Measurements from ENCODE around the gene GP9.
"Not testable (repeated sequence)": the region's sequence is repeated elsewhere in the genome, so short reads cannot be mapped to it uniquely, and the experiment has no call there.

GP9 gene

GRCh38 chr3:129050556-129051295 lies 9.9 kb upstream of the GP9 start:
- no peak for DNase-seq (ENCODE audit: low read depth)

- DNase-seq (ENCODE audit: low read depth), result no peak
Measured at GRCh38 chr3:129051871-129052340, 8.7 kb upstream of the GP9 start.

- no peak for DNase-seq (ENCODE audit: low read depth)
Measured at GRCh38 chr3:129052675-129053074, 7.9 kb upstream of the GP9 start.

- no peak for DNase-seq (ENCODE audit: low read depth)
Measured at GRCh38 chr3:129054605-129055104, 5.9 kb upstream of the GP9 start.

- no peak for DNase-seq (ENCODE audit: low read depth)
Measured at GRCh38 chr3:129056451-129057173, 4.0 kb upstream of the GP9 start.

- DNase-seq (ENCODE audit: low read depth), result no peak
Measured at GRCh38 chr3:129057249-129057648, 3.3 kb upstream of the GP9 start.

GRCh38 chr3:129058441-129059200 lies 2.0 kb upstream of the GP9 start:
- DNase-seq (ENCODE audit: low read depth), result no peak

- no peak for DNase-seq (ENCODE audit: low read depth)
Measured at GRCh38 chr3:129059311-129059958, 1.1 kb upstream of the GP9 start.

- DNase-seq (ENCODE audit: low read depth), result no peak
Measured at GRCh38 chr3:129061023-129061887, 676 bp downstream of the GP9 start.

- DNase-seq (ENCODE audit: low read depth), result no peak
Measured at GRCh38 chr3:129061888-129062834, 1.6 kb downstream of the GP9 start.

GRCh38 chr3:129063091-129063640 lies 2.6 kb downstream of the GP9 start:
- DNase-seq (ENCODE audit: low read depth), result no peak

GRCh38 chr3:129063841-129064482 lies 3.4 kb downstream of the GP9 start:
- DNase-seq (ENCODE audit: low read depth), result no peak

- DNase-seq (ENCODE audit: low read depth), result no peak
Measured at GRCh38 chr3:129065016-129065719, 4.6 kb downstream of the GP9 start.

- no peak for DNase-seq (ENCODE audit: low read depth)
Measured at GRCh38 chr3:129065720-129066073, 5.1 kb downstream of the GP9 start.

- DNase-seq (ENCODE audit: low read depth), result not testable (repeated sequence)
Measured at GRCh38 chr3:129067719-129068118, 7.1 kb downstream of the GP9 start.

GRCh38 chr3:129068291-129068886 lies 7.8 kb downstream of the GP9 start:
- DNase-seq (ENCODE audit: low read depth), result no peak

GRCh38 chr3:129069313-129070085 lies 8.9 kb downstream of the GP9 start:
- DNase-seq (ENCODE audit: low read depth), result not testable (repeated sequence)
